ENCODE data around the gene HOXA9. TPM values are rescaled to one million over a fixed set of nuclear protein-coding genes. Genes with fewer than 3 reads are reported as not detected.

The HOXA9 gene
- total and polyA plus RNA-seq, 9 donors = 0.12 to 2.5 (median 0.57) TPM; not detected in 1

- Histone ChIP-seq H3K9me3 (peaks cover 0 to 5% of the 10 kb centered on the region in 2 donors), H3K27me3 (no peaks in the 10 kb centered on the region), H3K27ac (peak overlapping the region in 1 of 2 donors; percentile 61), H3K4me3 (no peak overlapping the region), H3K36me3 (no peaks in the 10 kb centered on the region), H3K4me1 (ENCODE audit: insufficient read depth) (peaks cover 6% of the 10 kb centered on the region)
- 46 to 59% (median 46%) methylated on average over 28 of the region's 28 CpGs for WGBS, 3 donors
- intact Hi-C loops (cut with DNase I) = no loop called here
- DNase-seq = peak in 1 of 5 donors; percentile 59
- TF ChIP-seq EP300 (IDR thresholded peaks at IDR 0.05) (no peak), CTCF (IDR thresholded peaks at IDR 0.05) (no peak), POLR2A (IDR thresholded peaks at IDR 0.05) (no peak)
These were observed 36.3 kb downstream of the HOXA9 start for GRCh38 chr7:27128776-27129728.

GRCh38 chr7:27128034-27128433 lies 37.3 kb downstream of the HOXA9 start:
- H3K4me1 ChIP-seq (ENCODE audit: insufficient read depth) = peaks cover 6% of the 10 kb centered on the region
- intact Hi-C loops (cut with DNase I) = no loop called here
- H3K27me3 ChIP-seq = no peaks in the 10 kb centered on the region
- no peak overlapping the region for H3K4me3 ChIP-seq
- no peak for DNase-seq
- no peaks in the 10 kb centered on the region for H3K36me3 ChIP-seq
- H3K9me3 ChIP-seq = peaks cover 0 to 5% of the 10 kb centered on the region in 2 donors
- TF ChIP-seq POLR2A (IDR thresholded peaks at IDR 0.05) (no peak), CTCF (IDR thresholded peaks at IDR 0.05) (no peak), EP300 (IDR thresholded peaks at IDR 0.05) (no peak)
- H3K27ac ChIP-seq = peak overlapping the region in 1 of 2 donors; percentile 10
- WGBS, 3 donors = 31 to 37% (median 36%) methylated on average over 2 of the region's 2 CpGs

- H3K27me3 ChIP-seq = no peaks in the 10 kb centered on the region
- intact Hi-C loops (cut with DNase I) = no loop called here
- peaks cover 6% of the 10 kb centered on the region for H3K4me1 ChIP-seq (ENCODE audit: insufficient read depth)
- H3K9me3 ChIP-seq = peaks cover 0 to 5% of the 10 kb centered on the region in 2 donors
- H3K27ac ChIP-seq = no peak overlapping the region
- no peak for TF ChIP-seq POLR2A (IDR thresholded peaks at IDR 0.05)
- TF ChIP-seq CTCF (IDR thresholded peaks at IDR 0.05) = no peak
- no peak for TF ChIP-seq EP300 (IDR thresholded peaks at IDR 0.05)
- H3K36me3 ChIP-seq = no peaks in the 10 kb centered on the region
- no peak for DNase-seq
- H3K4me3 ChIP-seq = no peak overlapping the region
- 27 to 53% (median 34%) methylated on average over 3 of the region's 3 CpGs for WGBS, 3 donors
These were observed 38.6 kb downstream of the HOXA9 start for GRCh38 chr7:27126596-27127327.

- Histone ChIP-seq H3K4me1 (ENCODE audit: insufficient read depth) (peaks cover 3% of the 10 kb centered on the region), H3K36me3 (no peaks in the 10 kb centered on the region), H3K27ac (no peak overlapping the region), H3K27me3 (no peaks in the 10 kb centered on the region), H3K4me3 (no peak overlapping the region), H3K9me3 (peaks cover 0 to 5% of the 10 kb centered on the region in 2 donors)
- TF ChIP-seq EP300 (IDR thresholded peaks at IDR 0.05) (no peak), POLR2A (IDR thresholded peaks at IDR 0.05) (no peak), CTCF (IDR thresholded peaks at IDR 0.05) (no peak)
- DNase-seq = no peak
- WGBS, 3 donors = 42 to 57% (median 42%) methylated on average over 5 of the region's 5 CpGs
- intact Hi-C loops (cut with DNase I) = no loop called here
These were observed 39.3 kb downstream of the HOXA9 start for GRCh38 chr7:27125986-27126394.

Measured in ovary (tissue), 9 donors.